A549 (cell line): ENCODE measurements around the gene BCDIN3D. TPM values are rescaled to one million over a fixed set of nuclear protein-coding genes. Genes with fewer than 3 reads are reported as not detected.

Experiments used
- ATAC-seq, 2 experiments: fragments of 200-7000 bp in 1 of 2; fragments of >200 bp in 1 of 2; cut with Nextera tagmentation in 1 of 2; cut with Tn5 transposase in 1 of 2; 3 replicates each; pipeline versions ENCODE4 v1.8.0 to v1.9.1; 2018 to 2020; ENCODE audit warnings: mild to moderate bottlenecking in 1 of 2, moderate library complexity in 1 of 2
- CTCF ChIA-PET: fragments of 300-600 bp; sonication (Branson Sonifier 250); formaldehyde crosslinking; extraction: SDS; loops from one replicate; lab custom pipeline; 2021; ENCODE audit warnings: antibody characterized with exemption, inconsistent platforms; lab: Yijun Ruan, JAX
- POLR2A ChIA-PET: fragments of 350-600 bp; formaldehyde crosslinking; extraction: SDS; loops from one replicate; lab custom pipeline; 2021; ENCODE audit warnings: antibody characterized with exemption, inconsistent platforms; lab: Yijun Ruan, JAX
- DNase-seq, 2 experiments: peaks; one replicate each; pipeline versions ENCODE4 v3.0.0 to v3.0.0-alpha.2; 2011 to 2016; ENCODE audit warnings: low read depth in 1 of 2, low spot score in 1 of 2
- FAIRE-seq: peaks from 2 replicates; lab custom pipeline; 2011; peaks lifted over from hg19 to GRCh38; lab: Jason Lieb, UNC
- H3K27ac ChIP-seq, 2 experiments: fragments of >200 bp; sonication (Bioruptor Twin); formaldehyde crosslinking; 3 replicates each; pipeline ENCODE4 v1.5.1; 2016 to 2017
- H3K4me1 ChIP-seq: fragments of >200 bp; sonication (Bioruptor Twin); formaldehyde crosslinking; 3 replicates; pipeline ENCODE4 v1.6.1; 2016
- H3K4me2 ChIP-seq: fragments of >200 bp; sonication (Bioruptor Twin); formaldehyde crosslinking; 3 replicates; pipeline ENCODE4 v1.6.1; 2016
- H3K4me3 ChIP-seq: fragments of >200 bp; sonication (Bioruptor Twin); formaldehyde crosslinking; 3 replicates; pipeline ENCODE4 v1.5.1; 2016
- H3K9me3 ChIP-seq: fragments of >200 bp; sonication (Bioruptor Twin); formaldehyde crosslinking; 3 replicates; pipeline ENCODE4 v1.6.1; 2016
- BCL3 ChIP-seq: fragments of >200 bp; sonication (Bioruptor Twin); formaldehyde crosslinking; IDR thresholded peaks from 3 replicates; pipeline ENCODE4 v1.6.1; 2016
- BHLHE40 ChIP-seq: IDR thresholded peaks from 2 replicates; pipeline ENCODE4 v1.6.1; 2012; ENCODE audit warnings: low read depth, low read length, inconsistent platforms
- EHMT2 ChIP-seq: fragments of 200-600 bp; sonication (generic); IDR thresholded peaks from 2 replicates; pipeline ENCODE4 v1.6.1; 2016; ENCODE audit warnings: antibody characterized with exemption, low read depth, mild to moderate bottlenecking, moderate library complexity
- ELK1 ChIP-seq: fragments of 150-350 bp; IDR thresholded peaks from 2 replicates; pipeline ENCODE4 v1.6.1; 2014; ENCODE audit warnings: low read depth, mild to moderate bottlenecking, low read length
- ESRRA ChIP-seq: fragments of 150-350 bp; IDR thresholded peaks from 2 replicates; pipeline ENCODE4 v1.6.1; 2014; ENCODE audit warnings: mild to moderate bottlenecking, low read length, borderline replicate concordance
- FOSB ChIP-seq: fragments of 250-450 bp; sonication (Bioruptor Pico); IDR thresholded peaks from 2 replicates; pipeline ENCODE4 v1.5.0; 2020; ENCODE audit warnings: mild to moderate bottlenecking, moderate library complexity
- FOXS1 ChIP-seq: fragments of 250-450 bp; sonication (Bioruptor Pico); IDR thresholded peaks from 2 replicates; pipeline ENCODE4 v1.5.0; 2020; ENCODE audit warnings: mild to moderate bottlenecking, moderate library complexity
- HEYL ChIP-seq: fragments of 250-450 bp; sonication (Bioruptor Pico); IDR thresholded peaks from 2 replicates; pipeline ENCODE4 v1.8.0; 2021; ENCODE audit warnings: mild to moderate bottlenecking, moderate library complexity
- KDM1A ChIP-seq: fragments of 200-600 bp; sonication (generic); IDR thresholded peaks from 2 replicates; pipeline ENCODE4 v1.6.1; 2016; ENCODE audit warnings: low read depth, mild to moderate bottlenecking
- MAFK ChIP-seq: fragments of 450-650 bp; IDR thresholded peaks from 2 replicates; pipeline ENCODE4 v1.6.1; 2014; ENCODE audit not compliant: partially characterized antibody
- MYC ChIP-seq: IDR thresholded peaks from 2 replicates; pipeline ENCODE4 v1.6.1; 2012; ENCODE audit warnings: mild to moderate bottlenecking, inconsistent platforms, low read length, improper control_type of control experiment, borderline replicate concordance
- NR3C1 ChIP-seq: fragments of >200 bp; sonication (Bioruptor Twin); formaldehyde crosslinking; IDR thresholded peaks from 3 replicates; pipeline ENCODE4 v1.6.1; 2017
- PHF8 ChIP-seq: fragments of 200-600 bp; sonication (generic); IDR thresholded peaks from 2 replicates; pipeline ENCODE4 v1.6.1; 2016; ENCODE audit warnings: low read depth, mild to moderate bottlenecking, antibody characterized with exemption, moderate library complexity, borderline replicate concordance
- POLR2A ChIP-seq: IDR thresholded peaks from 2 replicates; pipeline ENCODE4 v1.6.1; 2012; ENCODE audit warnings: mild to moderate bottlenecking, low read length
- POLR2AphosphoS2 ChIP-seq: conservative IDR thresholded peaks from 2 replicates; pipeline ENCODE4 v1.6.1; 2012; ENCODE audit warnings: low read length, improper control_type of control experiment, inconsistent platforms
- SMC3 ChIP-seq: fragments of >200 bp; sonication (Bioruptor Twin); formaldehyde crosslinking; IDR thresholded peaks from 3 replicates; pipeline ENCODE4 v1.6.1; 2018; ENCODE audit warnings: inconsistent platforms
- SREBF2 ChIP-seq: fragments of 450-650 bp; IDR thresholded peaks from 2 replicates; pipeline ENCODE4 v1.6.1; 2014; ENCODE audit warnings: mild to moderate bottlenecking, moderate library complexity
- ZC3H11A ChIP-seq: fragments of 450-650 bp; IDR thresholded peaks from 2 replicates; pipeline ENCODE4 v1.6.1; 2014; ENCODE audit warnings: antibody characterized with exemption, mild to moderate bottlenecking
- WGBS: methylation state at CpG from one replicate; pipeline ENCODE4 v1.1.6; 2017; ENCODE audit errors: missing lambda C conversion rate; 5-methylcytosine and 5-hydroxymethylcytosine counted together
- polyA plus RNA-seq, 4 experiments: library from polyadenylated mRNA; depleted of rRNA in 3 of 4; stranded (reverse); fragments of >200 nt; fragmentation: RNase III in 1 of 4; extraction: RNeasy Plus Mini Kit Qiagen cat#74134 plus additional on column Dnase treatment in 1 of 4; gene quantifications; 2 replicates in 3 of 4; 3 replicates in 1 of 4; pipeline ENCODE4 v1.2.3, GENCODE V29; 2011 to 2017
- TF ChIP-seq, protein P1 (sequence below): IDR thresholded peaks from 2 replicates; pipeline ENCODE4 v1.6.1; 2012

The BCDIN3D gene
- polyA plus RNA-seq, 2 of the 4 experiments (the other 2 are of a cell fraction): 4.2 to 5.8 TPM

GRCh38 chr12:49793620-49794019, 49.3 kb downstream of the BCDIN3D start:
- no peak overlapping the region for H3K4me2 ChIP-seq
- H3K4me3 ChIP-seq: no peak overlapping the region
- ATAC-seq (no peak), FAIRE-seq (no peak), DNase-seq (no peak)
- H3K27ac ChIP-seq: no peak overlapping the region
- ChIA-PET POLR2A (no interaction called here), CTCF (interaction anchor here (1.7 kb wide), 1 partner anchor 16 kb away, joined by 7 read pairs; no protein-coding TSS in a partner anchor)
- TF ChIP-seq KDM1A (no peak), FOXS1 (CRISPR knock-in tag) (no peak), HEYL (CRISPR knock-in tag) (no peak), PHF8 (no peak), NR3C1 (no peak), BCL3 (no peak), POLR2A (no peak), EHMT2 (no peak), MAFK (no peak), POLR2AphosphoS2 (no peak), SREBF2 (no peak), MYC (no peak), SMC3 (no peak), ZC3H11A (no peak), FOSB (CRISPR knock-in tag) (no peak)
- TF ChIP-seq, protein P1, sequence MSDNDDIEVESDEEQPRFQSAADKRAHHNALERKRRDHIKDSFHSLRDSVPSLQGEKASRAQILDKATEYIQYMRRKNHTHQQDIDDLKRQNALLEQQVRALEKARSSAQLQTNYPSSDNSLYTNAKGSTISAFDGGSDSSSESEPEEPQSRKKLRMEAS: no peak
- H3K4me1 ChIP-seq: no peaks in the 10 kb centered on the region
- 90% methylated on average over 7 of the region's 9 CpGs for WGBS
- H3K9me3 ChIP-seq: no peaks in the 10 kb centered on the region

- H3K4me2 ChIP-seq: no peak overlapping the region
- FAIRE-seq (no peak), DNase-seq (no peak), ATAC-seq (no peak; a peak in 1 of 6 replicates)
- no peak overlapping the region for H3K4me3 ChIP-seq
- no peaks in the 10 kb centered on the region for H3K9me3 ChIP-seq
- CTCF ChIA-PET: interaction anchor here (0.6 to 1.7 kb wide), 3 partner anchors 15 to 441 kb away, joined by 3 to 7 read pairs (median 3); no protein-coding TSS in a partner anchor
- no peaks in the 10 kb centered on the region for H3K4me1 ChIP-seq
- no peak overlapping the region for H3K27ac ChIP-seq
- POLR2A ChIA-PET: no interaction called here
- WGBS: 80% methylated on average over 9 of the region's 11 CpGs
- TF ChIP-seq ESRRA: no peak
- TF ChIP-seq BHLHE40: no peak
- TF ChIP-seq BCL3: no peak
- TF ChIP-seq EHMT2: no peak
- no peak for TF ChIP-seq ELK1
- TF ChIP-seq, all 56 proteins: peak for 0
Measured at GRCh38 chr12:49792976-49793580, 49.8 kb downstream of the BCDIN3D start.

GRCh38 chr12:49792181-49792970, 50.5 kb downstream of the BCDIN3D start:
- no peaks in the 10 kb centered on the region for H3K4me1 ChIP-seq
- H3K4me3 ChIP-seq: no peak overlapping the region
- ChIA-PET CTCF (interaction anchor here (0.6 to 1.3 kb wide), 4 partner anchors 9 to 442 kb away, joined by 3 to 4 read pairs (median 4); no protein-coding TSS in a partner anchor), POLR2A (no interaction called here)
- no peak overlapping the region for H3K27ac ChIP-seq
- 88% methylated on average over 12 of the region's 20 CpGs for WGBS
- FAIRE-seq: no peak
- no peak for ATAC-seq
- TF ChIP-seq ESRRA: no peak
- no peak overlapping the region for H3K4me2 ChIP-seq
- H3K9me3 ChIP-seq: peaks cover 2% of the 10 kb centered on the region; the same call in 1 of the 3 replicates
- DNase-seq: no peak
